ENCODE data around the gene PRMT6. TPM values are rescaled to one million over a fixed set of nuclear protein-coding genes. Genes with fewer than 3 reads are reported as not detected.
A peak's percentile ranks its signal among the peaks of the same experiment; 100 is the strongest.
"Not testable (repeated sequence)": the region's sequence is repeated elsewhere in the genome, so short reads cannot be mapped to it uniquely, and the experiment has no call there.

PRMT6 gene
- 3.8 TPM for total RNA-seq
- long read RNA-seq, transcript PRMT6-201 (1 exons, 2,616 nt): major isoform, 17 of 17 reads
- long read RNA-seq, partial matches to known transcripts: 0 of 17 reads
- long read RNA-seq, other reads (novel, unspliced or antisense): 0 of 17 reads

DNA sequence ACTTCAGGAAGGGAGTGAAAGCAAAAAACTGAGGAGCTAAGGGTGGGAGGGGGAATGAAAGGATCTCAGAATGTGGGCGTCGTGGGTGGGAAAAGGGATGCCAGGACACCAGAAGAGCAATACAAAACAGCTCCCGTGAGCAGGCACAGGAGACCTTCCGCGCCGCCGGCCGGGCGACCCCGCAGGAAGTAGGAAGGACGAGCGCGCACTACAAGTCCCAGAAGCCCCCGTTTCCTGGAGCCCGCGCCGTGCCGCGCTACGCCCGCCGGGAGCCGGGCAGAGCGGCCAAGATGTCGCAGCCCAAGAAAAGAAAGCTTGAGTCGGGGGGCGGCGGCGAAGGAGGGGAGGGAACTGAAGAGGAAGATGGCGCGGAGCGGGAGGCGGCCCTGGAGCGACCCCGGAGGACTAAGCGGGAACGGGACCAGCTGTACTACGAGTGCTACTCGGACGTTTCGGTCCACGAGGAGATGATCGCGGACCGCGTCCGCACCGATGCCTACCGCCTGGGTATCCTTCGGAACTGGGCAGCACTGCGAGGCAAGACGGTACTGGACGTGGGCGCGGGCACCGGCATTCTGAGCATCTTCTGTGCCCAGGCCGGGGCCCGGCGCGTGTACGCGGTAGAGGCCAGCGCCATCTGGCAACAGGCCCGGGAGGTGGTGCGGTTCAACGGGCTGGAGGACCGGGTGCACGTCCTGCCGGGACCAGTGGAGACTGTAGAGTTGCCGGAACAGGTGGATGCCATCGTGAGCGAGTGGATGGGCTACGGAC, at the start of gene PRMT6:
Gene PRMT6, plus strand, starts transcription at position 249 of the 771 bp plus-strand sequence. Its CDS starts 42 bp downstream, at position 291.
- DNase-seq (ENCODE audit: low spot score): peak; percentile 89
- intact Hi-C loops (cut with DNase I): no loop called here

DNA sequence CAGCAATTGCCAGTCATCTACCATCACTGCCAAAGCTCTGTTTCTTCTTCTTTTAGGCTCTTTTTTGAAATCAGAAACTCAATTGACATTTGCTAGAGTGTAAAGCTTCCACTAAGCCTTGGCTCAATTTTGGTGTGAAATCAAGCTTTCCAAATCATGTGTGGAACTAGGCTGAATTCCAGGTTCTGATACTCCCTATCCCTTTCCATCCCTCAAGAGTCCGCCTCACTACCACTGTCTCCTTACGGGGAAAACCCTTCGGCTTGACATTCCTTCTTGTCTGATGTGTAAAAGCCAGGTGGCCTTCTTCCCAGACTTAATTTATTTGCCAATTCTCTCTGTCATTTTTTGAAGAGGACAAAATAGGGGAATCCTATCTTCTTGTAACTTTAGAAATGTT, 47.2 kb upstream of the PRMT6 start:
- no peak for DNase-seq (ENCODE audit: low spot score)
- intact Hi-C loops (cut with DNase I): no loop called here

DNA sequence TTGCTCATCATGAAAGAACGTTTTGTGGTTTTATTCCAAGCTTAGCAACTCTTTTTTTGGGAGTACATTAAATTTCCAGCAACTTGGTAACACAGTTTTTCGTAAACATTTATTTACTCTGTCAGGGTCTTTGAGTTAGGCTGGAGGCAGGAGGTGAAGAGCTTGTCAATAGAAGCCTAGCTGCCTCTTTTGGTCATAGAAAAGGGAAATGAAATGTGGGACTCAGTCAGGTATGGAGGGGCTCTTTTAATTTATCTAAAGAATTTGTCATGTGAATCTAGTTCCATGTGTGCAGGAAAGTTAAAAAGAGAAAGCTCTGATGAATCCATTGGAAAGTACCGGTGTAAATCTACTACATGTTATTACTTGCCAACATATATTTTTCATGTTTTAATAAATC, 45.9 kb upstream of the PRMT6 start:
- no peak for DNase-seq (ENCODE audit: low spot score)
- intact Hi-C loops (cut with DNase I): no loop called here

DNA sequence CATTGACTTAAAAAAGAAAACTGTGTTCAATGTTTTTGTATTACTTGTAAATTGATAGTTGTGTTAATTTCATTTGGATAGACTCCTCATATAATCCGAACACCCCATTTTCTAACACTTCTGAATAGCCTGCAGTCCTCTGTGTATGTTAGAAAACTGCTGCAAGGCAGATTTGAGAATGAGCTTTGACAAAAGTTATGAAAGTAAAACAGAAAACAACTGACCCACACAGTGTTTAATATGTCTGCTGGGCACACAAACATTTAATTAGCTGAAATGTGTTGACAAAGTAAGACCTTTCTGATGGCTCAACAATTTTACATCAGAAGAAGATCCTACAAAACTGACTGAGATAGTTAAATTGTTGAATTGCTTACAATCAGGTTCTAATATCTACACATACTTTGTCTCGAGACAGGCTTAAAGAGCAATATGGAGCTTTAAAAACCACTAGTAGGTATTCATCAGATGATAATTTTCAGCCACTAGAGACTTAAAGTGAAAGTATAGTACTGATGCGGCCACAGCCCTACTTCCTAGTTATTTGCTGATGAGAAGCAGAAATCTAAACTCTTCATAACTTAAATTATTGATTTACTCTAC, 40.0 kb upstream of the PRMT6 start:
- intact Hi-C loops (cut with DNase I): no loop called here
- no peak for DNase-seq (ENCODE audit: low spot score)

DNA sequence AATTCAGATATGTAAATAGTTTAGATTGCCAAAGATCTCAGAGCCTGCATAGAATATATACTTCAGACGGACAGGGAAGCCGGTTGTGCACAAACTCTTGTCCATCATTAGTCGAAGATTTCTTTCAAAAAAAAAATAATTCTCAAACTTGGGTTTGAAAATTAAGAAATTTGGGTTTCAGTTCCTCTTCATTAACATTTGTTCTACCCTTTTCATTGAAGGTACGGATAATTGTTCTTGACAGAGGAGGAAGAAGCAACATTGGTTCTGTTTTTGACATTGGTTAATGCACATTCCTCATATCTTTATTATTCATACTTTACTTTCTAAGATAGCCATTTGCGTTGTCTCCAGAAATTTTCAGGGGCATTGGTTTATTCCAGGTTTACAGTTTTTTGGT, 38.0 kb upstream of the PRMT6 start:
- no peak for DNase-seq (ENCODE audit: low spot score)
- intact Hi-C loops (cut with DNase I): no loop called here

DNA sequence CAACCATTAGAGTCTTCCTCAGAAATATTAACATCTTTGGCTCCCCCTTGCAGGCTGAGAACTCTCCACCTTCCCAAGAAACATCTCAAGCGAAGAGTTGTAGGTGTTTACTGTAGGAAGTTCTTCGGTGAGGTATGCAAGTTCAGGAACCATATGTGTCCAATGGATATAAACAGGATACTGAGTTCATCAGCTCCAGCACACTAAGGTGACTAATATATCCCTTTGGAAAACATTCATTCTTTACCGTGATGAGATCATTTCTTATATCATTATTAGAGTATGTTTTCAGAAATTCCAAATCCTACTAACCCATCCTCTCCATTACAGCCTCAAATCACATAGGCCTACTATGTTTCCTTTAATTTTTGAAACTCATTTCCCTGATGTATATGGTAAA, 37.3 kb upstream of the PRMT6 start:
- intact Hi-C loops (cut with DNase I): no loop called here
- no peak for DNase-seq (ENCODE audit: low spot score)

DNA sequence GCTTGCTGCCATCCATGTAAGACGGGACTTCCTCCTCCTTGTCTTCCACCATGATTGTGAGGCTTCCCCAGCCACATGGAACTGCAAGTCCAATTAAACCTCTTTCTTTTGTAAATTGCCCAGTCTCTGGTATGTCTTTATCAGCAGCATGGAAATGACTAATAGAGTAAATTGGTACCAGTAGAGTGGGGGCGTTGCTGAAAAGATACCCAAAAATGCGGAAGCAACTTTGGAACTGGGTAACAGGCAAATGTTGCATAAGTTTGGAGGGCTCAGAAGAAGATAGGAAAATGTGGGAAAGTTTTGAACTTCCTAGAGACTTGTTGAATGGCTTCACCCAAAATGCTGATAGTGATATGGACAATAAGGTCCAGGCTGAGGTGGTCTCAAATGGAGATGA, 17.6 kb upstream of the PRMT6 start:
- DNase-seq (ENCODE audit: low spot score); intact Hi-C loops (cut with DNase I): not testable (repeated sequence)

DNA sequence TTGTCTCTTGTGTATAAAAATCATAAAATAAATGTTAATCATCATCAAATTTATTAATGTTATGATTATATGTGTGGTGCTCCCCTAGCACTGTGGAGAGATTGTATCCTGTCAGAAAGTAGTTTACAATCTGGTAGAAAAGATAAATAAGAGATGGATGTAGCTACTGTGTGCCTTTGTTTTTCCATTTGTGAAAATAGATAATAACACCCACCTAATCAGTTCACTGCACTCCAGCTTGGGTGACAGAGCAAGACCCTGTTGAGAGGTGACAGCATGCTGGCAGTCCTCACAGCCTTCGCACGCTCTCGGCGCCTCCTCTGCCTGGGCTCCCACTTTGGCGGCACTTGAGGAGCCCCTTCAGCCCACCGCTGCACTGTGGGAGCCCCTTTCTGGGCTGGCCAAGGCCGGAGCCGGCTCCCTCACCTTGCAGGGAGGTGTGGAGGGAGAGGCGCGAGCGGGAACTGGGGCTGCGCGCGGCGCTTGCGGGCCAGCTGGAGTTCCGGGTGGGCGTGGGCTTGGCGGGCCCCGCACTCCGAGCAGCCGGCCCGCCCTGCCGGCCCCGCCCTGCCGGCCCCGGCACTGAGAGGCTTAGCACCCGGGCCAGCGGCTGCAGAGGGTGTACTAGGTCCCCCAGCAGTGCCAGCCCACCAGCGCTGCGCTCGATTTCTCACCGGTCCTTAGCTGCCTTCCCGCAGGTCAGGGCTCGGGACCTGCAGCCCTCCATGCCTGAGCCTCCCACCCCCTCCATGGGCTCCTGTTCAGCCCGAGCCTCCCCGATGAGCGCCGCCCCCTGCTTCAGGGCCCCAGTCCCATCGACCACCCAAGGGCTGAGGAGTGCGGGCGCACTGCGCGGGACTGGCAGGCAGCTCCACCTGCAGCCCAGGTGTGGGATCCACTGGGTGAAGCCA, 11.9 kb upstream of the PRMT6 start:
- intact Hi-C loops (cut with DNase I); DNase-seq (ENCODE audit: low spot score): not testable (repeated sequence)

DNA sequence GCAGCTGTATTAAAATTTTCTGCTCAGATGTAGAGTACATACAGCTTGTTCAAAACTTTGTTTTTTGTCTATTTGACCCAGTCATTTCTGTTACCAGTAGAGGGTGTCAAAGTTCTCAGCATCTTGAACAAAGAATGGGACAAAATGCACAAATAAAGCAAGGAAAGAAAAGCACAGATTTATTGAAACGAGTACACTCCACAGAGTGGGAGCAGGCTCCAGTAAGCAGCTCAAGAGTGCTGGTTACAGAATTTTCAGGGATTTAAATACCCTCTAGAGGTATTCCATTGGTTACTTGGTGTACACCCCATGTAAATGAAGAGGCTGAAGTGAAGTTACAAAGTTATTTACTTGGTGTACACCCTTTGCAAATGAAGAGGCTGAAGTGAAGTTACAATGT, 8.9 kb upstream of the PRMT6 start:
- intact Hi-C loops (cut with DNase I): no loop called here
- no peak for DNase-seq (ENCODE audit: low spot score)

DNA sequence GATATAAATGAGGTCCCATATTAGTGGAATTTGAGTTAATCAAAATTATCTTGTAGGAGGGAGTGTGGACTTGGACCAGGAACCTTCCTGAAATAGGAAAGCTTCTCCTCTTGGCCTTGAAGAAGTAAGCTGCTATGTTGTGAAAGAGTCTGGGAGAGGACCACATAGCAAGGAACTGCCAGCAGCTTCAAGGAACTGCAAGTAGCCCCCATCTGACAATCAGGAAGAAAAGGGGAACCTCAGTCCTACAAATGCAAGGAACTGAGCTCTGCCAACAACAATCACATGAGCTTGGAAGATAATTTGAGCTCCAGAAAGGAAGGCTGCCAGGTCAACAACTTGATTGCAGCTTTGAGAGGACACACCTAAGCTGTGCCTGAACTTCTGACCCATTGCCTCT, 8.2 kb upstream of the PRMT6 start:
- DNase-seq (ENCODE audit: low spot score): no peak
- intact Hi-C loops (cut with DNase I): no loop called here

DNA sequence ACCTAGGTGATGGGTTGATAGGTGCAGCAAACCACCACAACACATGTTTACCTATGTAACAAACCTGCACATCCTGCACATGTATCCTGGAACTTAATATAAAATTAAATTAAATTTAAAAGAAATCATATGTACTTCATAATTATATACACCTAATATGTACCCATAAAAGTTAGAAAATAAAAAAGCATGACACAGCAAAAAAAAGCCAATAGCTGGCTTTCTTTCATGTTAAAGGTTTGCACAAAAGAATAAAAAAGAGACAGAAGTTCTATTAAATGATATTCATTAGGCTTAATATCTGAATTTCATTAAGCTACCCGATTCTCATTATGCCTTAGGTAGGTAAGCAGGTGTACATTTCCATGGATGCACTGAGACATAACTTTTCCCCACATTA, 5.2 kb upstream of the PRMT6 start:
- intact Hi-C loops (cut with DNase I): no loop called here

DNA sequence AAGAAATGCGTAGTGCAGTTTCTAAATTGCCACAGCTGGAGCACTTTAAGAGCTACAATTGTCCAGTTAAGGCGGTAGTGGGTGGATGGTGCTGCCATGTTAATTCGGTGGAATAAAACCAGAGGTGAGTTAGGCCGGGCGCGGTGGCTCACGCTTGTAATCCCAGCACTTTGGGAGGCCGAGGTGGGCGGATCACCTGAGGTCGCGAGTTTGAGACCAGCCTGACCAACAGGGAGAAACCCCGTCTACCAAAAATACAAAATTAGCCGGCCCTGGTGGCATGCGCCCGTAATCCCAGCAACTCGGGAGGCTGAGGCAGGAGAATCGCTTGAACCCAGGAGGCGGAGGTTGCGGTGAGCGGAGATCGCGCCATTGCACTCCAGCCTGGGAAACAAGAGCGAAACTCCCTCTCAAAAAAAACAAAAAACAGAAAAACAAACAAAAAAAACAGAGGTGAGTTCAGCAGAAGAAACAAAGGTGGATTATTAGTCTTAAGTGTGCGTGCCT, 502 bp upstream of the PRMT6 start:
- intact Hi-C loops (cut with DNase I); DNase-seq (ENCODE audit: low spot score): not testable (repeated sequence)

More for the DNA sequence above, 5.2 kb upstream of the PRMT6 start:
- DNase-seq (ENCODE audit: low spot score): no peak

DNA sequence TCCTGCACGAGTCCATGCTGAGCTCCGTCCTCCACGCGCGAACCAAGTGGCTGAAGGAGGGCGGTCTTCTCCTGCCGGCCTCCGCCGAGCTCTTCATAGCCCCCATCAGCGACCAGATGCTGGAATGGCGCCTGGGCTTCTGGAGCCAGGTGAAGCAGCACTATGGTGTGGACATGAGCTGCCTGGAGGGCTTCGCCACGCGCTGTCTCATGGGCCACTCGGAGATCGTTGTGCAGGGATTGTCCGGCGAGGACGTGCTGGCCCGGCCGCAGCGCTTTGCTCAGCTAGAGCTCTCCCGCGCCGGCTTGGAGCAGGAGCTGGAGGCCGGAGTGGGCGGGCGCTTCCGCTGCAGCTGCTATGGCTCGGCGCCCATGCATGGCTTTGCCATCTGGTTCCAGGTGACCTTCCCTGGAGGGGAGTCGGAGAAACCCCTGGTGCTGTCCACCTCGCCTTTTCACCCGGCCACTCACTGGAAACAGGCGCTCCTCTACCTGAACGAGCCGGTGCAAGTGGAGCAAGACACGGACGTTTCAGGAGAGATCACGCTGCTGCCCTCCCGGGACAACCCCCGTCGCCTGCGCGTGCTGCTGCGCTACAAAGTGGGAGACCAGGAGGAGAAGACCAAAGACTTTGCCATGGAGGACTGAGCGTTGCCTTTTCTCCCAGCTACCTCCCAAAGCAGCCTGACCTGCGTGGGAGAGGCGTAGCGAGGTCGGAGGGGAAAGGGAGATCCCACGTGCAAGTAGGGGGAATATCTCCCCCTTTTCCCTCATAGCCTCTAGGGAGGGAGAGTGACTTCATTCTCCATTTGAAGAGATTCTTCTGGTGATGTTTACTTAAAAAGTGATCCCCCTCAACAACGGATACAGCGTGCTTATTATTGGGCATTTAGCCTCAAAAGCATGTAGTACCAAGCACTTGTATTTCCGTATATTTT, 991 bp downstream of the PRMT6 start:
- peak; percentile 86 for DNase-seq (ENCODE audit: low spot score)
- intact Hi-C loops (cut with DNase I): no loop called here

DNA sequence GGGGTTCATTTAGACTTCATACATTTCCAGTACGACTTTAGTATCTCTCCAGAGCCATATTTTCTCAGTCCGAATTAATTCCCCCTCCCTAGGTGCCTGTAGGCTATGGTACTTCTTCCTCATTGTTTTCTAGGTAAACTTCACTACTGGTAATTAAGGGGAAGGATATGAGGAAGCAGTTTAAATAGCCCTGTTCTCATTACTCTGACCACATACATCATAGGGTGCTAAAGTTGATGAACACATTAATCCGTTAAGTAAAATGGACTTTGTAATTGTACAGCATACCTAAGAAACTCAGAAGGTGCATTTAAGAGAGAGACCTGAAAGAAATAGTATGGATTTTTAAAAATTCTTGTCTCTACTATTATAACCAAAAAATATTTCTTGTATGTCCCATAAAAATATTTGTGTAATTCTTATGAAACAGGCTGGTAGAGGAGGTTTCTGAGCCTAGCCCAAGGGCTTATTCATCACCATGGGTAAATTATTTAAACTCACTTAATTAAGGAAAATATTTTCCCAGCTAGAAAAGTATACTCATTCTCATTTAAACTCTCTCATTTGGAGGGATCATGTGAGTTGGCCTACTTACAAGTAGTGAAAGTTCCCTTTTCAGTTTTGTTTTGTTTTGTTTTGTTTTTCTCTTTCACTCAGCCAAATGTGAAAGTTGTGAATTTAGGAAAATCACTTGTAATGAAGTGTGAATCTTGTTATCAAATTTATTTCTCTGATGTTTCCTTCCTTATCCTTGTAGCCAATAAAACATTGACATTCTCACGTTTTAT, 2.0 kb downstream of the PRMT6 start:
- no peak for DNase-seq (ENCODE audit: low spot score)
- intact Hi-C loops (cut with DNase I): no loop called here

DNA sequence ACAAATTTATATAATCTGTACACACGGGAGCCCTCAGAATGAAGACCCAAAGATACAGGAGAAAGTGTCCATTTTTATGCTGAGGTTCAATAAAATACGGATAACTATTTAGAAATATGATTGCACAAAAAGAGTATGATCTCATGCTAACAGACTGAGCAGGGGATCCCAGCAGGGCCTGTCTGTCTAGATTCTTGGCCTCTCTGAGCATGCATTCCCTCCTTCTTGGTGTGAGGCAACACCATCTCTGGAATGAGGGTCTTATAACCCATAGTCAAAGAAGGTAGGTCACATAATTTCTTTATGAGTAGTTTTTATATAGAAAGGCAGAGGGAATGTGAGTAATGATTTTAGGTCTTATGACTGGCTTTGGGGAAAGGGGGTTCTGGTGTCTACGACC, 5.4 kb downstream of the PRMT6 start:
- intact Hi-C loops (cut with DNase I): no loop called here
- no peak for DNase-seq (ENCODE audit: low spot score)

DNA sequence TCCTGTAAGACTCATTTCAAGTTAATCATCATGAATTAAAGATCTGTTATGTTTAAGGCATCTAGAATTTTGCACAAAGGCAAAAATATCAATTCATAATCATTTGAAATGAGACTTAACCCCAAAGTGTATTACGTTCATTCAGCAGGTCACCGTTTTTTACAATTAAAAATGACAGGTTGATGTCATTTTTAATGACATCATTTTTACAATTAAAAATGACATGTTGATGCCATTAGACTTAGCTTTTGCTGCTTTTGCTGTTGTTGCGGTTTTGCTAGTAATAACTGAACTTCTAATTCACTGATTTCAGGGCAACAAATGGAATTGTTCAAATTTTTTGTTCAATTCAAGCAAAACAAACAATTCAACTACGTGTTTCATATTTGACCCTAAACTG, 17.0 kb downstream of the PRMT6 start:
- DNase-seq (ENCODE audit: low spot score): no peak
- intact Hi-C loops (cut with DNase I): no loop called here

DNA sequence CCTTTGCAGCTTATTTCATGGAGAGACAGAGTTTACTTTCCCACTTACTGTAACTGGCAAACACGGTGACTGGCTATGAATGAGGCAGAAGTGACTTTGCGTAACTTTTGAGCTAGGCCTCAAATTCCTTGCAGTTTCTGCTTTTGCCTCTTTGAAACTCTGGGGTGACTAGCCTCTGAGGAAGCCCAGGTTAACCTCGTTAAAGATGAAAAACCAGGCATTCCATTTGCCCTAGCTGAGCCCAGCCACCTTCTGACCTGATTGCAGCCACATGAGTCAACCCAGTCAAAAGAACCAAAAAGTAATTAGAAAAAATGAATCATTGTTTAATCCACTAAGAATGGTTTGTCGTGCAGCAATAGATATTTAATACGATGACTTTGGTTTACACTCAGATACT, 20.4 kb downstream of the PRMT6 start:
- intact Hi-C loops (cut with DNase I): no loop called here
- no peak for DNase-seq (ENCODE audit: low spot score)

DNA sequence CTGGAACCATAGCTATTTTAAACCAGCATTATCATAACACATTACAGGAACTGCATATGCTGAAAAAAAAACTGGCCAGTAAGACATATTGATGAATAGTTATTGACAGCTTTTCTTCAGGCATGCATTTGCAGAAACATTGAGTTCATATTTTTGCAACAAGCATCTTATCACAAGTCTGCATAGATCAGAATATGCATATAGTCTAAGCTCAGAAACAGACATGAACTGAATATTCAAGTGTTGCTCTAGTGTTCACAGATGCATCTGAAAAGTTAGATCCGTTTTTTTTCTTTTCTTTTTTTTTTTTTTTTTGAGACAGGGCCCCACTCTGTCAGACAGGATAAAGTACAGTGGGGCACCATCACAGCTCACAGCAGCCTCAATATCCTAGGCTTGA, 22.8 kb downstream of the PRMT6 start:
- intact Hi-C loops (cut with DNase I): no loop called here
- DNase-seq (ENCODE audit: low spot score): no peak
